Neural progenitor cell (in vitro differentiated cells): ENCODE results near the gene WAC.

ENCODE experiments used
- EZH2 ChIP-seq: fragments of 200-600 bp; sonication (generic); IDR thresholded peaks from 2 replicates; pipeline ENCODE4 v1.6.1; 2017; ENCODE audit warnings: antibody characterized with exemption, mild to moderate bottlenecking, moderate library complexity
- EZH2phosphoT487 ChIP-seq: fragments of 200-600 bp; sonication (generic); IDR thresholded peaks from 2 replicates; pipeline ENCODE4 v1.6.1; 2017; ENCODE audit warnings: antibody characterized with exemption
- TF ChIP-seq, protein P1 (sequence below): fragments of 200-600 bp; sonication (generic); IDR thresholded peaks from 2 replicates; pipeline ENCODE4 v1.5.1; 2017; ENCODE audit warnings: antibody characterized with exemption, mild to moderate bottlenecking

DNA sequence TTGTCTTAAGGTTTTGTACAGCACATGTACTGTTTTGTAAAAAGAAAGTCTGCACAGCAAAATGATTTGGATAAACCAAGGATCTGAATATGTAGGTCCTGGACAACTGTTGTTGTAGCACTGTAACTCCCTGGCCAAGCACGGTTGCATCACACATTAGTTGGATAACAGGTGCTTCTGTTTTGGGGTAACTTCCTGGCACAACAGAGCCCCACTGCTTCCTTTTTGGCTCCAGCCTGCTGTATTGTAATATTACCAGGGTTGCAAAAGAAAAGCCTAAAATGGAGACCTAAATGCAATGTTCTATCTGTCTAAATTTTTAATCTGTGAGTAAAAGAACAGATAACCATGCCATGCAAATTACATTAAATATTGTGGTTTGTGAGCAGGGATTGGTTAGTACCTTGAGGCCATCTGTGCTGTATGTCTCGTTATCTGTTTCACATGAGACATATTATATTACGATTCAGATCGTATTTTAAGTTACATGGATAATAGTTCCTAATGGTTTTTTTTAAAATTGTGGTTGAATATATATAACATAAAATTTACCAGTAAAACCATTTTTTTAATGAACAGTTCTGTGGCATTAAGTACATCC is 27.5 kb upstream of the WAC start:
- TF ChIP-seq, protein P1, sequence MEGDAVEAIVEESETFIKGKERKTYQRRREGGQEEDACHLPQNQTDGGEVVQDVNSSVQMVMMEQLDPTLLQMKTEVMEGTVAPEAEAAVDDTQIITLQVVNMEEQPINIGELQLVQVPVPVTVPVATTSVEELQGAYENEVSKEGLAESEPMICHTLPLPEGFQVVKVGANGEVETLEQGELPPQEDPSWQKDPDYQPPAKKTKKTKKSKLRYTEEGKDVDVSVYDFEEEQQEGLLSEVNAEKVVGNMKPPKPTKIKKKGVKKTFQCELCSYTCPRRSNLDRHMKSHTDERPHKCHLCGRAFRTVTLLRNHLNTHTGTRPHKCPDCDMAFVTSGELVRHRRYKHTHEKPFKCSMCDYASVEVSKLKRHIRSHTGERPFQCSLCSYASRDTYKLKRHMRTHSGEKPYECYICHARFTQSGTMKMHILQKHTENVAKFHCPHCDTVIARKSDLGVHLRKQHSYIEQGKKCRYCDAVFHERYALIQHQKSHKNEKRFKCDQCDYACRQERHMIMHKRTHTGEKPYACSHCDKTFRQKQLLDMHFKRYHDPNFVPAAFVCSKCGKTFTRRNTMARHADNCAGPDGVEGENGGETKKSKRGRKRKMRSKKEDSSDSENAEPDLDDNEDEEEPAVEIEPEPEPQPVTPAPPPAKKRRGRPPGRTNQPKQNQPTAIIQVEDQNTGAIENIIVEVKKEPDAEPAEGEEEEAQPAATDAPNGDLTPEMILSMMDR = no peak
- TF ChIP-seq EZH2 = no peak
- TF ChIP-seq EZH2phosphoT487 = no peak
